ENCODE results near the gene CBLL2. TPM values are rescaled to one million over a fixed set of nuclear protein-coding genes. Genes with fewer than 3 reads are reported as not detected.
"Not testable (repeated sequence)": the region's sequence is repeated elsewhere in the genome, so short reads cannot be mapped to it uniquely, and the experiment has no call there.

CBLL2 gene, protein sequence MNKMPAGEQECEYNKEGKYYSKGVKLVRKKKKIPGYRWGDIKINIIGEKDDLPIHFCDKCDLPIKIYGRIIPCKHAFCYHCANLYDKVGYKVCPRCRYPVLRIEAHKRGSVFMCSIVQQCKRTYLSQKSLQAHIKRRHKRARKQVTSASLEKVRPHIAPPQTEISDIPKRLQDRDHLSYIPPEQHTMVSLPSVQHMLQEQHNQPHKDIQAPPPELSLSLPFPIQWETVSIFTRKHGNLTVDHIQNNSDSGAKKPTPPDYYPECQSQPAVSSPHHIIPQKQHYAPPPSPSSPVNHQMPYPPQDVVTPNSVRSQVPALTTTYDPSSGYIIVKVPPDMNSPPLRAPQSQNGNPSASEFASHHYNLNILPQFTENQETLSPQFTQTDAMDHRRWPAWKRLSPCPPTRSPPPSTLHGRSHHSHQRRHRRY
- not detected for total RNA-seq

DNA sequence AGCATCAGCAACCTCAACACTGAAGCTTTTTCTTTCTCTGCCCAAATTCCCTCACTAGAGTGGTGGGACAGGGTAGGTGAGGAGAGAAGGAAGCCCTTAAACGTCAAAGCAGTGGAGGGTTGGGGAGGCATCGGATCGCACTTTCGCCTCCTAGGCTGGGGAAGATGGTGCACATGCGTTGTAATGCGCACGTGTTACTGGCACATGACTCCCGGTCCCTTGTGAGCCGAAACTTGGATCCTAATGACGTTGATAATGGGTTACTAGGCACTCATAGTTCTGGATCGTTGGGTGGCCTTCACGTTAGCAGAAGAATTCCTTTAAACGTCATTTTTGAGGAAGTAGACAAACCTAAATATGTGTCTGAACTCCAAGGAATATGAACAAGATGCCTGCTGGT, at the start of gene CBLL2:
Gene CBLL2, plus strand, starts transcription at position 301 of the 400 bp plus-strand sequence. Its CDS starts 79 bp downstream, at position 380.
- DNase-seq: no peak

DNA sequence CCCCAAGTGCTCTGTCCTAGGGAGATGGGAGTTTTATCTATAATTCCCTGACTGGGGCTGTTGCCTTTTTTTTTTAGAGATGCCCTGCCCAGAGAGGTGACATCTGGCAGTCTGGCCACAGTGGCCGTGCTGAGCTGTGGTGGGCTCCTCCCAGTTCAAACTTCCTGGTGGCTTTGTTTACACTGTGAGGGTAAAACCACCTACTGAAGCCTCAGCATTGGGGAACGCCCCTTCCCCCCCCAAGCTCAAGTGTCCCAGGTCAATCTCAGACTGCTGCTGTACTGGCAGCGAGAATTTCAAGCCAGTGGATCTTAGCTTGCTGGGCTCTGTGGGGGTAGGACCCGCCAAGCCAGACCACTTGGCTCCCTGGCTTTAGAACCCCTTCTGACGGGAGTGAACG, 38.3 kb upstream of the CBLL2 start:
- DNase-seq: no peak

DNA sequence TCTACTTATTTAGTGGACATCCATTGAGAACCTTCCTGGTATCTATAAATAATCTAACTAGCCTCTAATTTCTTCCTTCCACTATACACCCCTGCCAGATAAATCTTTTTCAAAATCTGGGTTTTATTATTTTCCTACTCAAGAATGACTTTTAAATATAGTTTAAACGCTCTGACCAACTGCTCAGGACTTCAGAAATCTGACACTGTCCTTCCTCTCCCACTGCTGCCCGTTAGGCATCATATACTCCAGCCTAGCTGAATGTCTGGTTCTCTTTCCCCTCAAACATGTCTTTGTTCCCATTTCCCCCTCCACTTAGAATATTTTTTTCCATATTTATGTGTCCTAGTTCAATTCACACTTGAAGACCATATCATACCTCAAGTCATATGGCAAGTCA, 35.2 kb upstream of the CBLL2 start:
- DNase-seq: no peak

DNA sequence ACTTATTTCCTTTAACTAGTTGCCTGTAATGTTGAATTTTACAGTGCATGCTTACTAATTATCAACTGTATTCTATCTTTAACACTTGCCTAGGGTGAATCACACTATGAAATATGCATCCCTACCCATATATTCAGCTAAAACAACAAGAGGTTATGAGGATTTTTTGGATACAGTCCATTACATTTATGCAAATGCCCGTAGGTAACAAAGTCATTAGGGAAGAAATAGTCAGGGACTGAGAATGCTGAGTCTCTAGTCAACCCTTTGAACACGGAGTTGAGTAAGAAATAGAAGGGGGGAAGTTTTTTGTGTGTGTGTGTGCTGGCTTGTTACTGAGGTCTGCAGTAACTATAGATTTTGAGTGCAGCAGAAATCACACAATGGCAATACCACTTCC, 26.1 kb upstream of the CBLL2 start:
- DNase-seq: no peak

DNA sequence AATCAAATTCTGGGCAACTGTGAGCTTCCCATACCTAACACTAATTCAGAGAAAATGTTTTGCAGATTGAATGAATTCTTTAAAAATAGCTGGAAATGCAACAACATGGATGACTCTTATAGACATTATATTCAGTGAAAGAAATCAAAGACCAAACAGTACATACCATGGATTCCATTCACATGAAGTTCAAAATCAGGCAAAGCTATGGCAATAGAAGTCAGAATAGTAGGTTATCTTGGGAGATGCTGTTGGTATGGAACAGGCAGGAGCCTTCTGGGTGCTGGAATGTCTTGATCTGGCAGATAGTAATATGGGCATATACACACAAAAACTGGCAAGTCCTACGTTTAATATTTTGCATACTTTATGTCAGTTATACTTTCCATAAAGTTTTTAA, 25.5 kb upstream of the CBLL2 start:
- no peak for DNase-seq

DNA sequence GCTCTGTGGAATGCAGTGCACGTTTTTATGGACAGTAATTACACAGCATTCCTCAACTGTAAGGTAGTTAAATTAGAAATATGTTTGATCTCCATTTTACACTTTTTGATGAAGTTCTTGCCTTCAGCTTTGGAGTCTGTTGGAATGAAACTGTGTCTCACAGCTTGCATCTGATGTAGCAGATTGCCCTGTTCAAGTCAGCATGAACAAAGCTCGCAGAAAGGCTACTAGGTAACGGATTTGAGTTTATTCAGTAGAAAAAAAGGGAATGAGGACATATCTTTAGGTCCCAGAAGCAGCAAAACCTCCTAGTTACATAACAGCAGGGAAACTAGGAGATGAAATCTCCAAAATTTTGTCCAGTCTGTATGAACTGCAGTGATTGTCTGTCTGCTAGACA, 24.3 kb upstream of the CBLL2 start:
- no peak for DNase-seq

DNA sequence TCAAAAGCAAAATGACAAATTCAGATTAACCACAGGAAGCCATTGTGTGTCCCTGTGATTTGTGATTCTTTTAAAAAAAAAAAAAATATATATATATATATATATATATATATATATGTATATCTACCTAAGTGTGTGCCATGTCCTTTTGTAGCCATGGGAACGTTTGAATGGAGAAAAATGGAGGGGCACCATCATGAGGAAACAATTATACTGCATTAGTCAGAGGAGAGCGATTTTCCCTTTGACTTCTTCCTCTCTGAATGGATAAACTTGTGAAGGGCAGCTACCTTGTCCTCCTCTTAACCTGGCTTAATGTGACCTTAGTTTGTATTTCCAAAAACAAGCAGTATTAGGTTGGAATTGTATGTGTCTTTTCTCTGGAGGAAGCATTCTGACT, 23.3 kb upstream of the CBLL2 start:
- no peak for DNase-seq

DNA sequence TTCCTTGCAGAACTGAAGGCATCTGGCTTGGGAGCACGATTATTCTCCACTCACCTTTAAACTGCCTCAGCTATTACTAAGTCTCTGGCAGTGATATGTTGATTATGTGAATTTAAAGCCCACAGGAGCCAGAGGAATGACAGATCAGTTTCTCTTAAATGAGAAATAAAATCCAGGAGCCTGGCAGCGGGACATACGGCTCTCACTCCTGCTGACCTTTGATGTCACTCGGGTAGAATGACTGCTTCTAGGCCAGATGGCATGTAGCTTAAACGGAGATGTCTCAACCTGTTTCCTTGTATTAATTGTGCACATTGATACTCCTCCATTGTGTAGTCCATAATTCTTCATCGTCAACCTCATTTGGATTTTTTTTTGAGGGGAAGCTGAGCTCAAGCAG, 4.0 kb upstream of the CBLL2 start:
- no peak for DNase-seq

DNA sequence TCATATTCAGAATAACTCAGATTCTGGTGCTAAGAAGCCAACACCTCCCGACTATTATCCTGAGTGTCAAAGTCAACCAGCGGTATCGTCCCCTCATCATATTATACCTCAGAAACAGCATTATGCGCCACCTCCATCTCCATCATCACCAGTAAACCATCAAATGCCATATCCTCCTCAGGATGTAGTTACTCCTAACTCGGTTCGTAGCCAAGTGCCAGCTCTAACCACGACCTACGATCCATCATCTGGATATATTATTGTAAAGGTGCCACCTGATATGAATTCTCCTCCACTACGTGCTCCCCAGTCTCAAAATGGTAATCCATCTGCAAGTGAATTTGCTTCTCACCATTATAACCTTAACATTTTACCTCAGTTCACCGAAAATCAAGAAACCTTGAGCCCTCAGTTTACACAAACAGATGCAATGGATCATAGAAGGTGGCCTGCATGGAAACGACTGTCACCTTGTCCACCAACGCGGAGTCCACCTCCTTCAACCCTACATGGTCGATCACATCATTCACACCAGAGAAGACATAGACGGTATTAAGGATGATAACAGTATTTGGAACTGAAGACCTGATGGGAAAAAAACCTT, 1.1 kb downstream of the CBLL2 start:
- DNase-seq: no peak

DNA sequence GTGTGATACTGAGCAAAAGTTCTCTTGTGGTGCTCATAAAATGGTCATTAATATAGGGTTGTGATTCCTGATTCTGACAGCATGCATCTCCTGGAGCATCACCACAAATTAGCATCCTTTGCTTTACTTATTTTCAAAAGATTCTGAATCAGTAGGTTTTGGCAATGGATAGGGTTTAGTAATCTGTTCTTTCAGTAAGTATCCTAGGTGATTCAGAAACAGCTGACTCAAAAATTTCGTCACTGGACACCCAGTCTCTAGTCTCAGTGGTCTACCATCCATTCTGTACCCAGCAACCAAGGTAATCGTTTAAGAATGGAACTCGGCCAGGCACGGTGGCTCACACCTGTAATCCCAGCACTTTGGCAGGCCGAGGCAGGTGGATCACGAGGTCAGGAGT, 4.1 kb downstream of the CBLL2 start:
- DNase-seq: no peak

DNA sequence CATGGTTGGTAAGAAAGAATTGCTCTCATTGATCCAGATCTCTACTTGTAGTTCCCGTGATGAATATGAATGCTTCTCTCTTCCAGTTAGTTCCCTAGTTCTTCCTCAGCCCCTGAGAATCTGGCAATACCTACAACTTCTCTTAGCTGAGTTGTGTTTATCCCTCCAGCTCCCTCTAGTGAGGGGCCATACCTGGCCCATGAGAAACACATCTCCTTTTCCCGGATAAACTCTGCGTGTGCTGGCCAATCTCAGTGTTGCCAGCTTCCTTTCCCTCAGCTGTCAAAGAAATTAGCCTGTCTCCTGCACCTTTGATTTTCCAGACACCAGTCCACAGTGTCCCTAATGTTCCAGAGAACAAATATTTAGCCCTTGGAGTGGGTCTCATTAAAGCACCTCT, 5.7 kb downstream of the CBLL2 start:
- no peak for DNase-seq

DNA sequence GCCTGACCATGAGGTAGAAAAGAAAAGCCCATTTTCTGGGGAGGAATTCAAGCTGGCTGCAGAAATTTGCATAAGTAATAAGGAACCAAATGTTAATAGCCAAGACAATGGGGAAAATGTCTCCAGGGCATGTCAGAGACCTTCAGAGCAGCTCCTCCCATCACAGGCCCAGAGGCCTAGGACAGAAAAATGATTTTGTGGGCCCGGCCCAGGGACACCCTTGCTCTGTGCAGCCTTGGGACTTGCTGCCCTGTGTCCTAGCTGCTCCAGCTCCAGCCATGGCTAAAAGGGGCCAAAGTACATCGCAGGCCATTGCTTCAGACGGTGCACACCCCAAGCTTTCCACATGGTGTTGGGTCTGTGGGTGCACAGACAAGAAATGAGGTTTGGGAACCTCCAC, 16.5 kb downstream of the CBLL2 start:
- not testable (repeated sequence) for DNase-seq

DNA sequence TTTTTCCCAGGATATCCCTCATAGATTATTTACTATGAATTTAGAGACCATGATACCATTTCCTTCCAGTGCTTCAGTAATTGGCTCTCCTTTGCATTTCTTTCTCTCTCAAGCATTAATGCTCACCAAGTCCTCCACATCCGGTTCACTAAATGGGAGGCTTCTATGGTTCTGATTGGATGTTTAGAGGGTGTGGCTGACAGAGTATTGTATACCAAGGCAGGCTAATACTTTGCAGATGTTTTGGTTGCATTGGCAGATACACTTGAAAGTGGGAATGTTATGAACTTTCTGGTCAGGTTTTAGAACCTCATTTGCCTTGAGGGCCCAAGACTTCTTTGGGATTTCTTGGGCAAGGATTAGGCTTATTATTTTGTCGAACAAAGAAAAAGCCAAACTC, 24.2 kb downstream of the CBLL2 start:
- no peak for DNase-seq

DNA sequence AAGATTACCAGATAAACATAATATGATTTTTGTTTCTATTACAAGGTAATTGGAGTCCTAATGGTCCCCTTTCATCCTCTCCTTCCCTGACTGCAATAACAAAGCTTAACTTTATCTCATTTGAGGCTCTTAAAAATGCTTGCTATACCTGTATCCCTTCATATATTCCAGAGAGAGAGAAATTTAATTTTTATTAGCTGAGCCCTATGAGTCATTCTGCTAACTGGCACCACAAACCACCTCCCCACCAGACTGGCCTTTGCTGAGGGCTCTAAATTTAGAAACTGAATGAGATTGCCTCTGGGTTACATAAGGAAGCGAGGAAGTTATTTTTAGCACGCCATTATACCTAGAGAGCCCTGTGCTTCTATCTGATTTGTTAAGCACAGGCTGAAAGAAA, 27.4 kb downstream of the CBLL2 start:
- no peak for DNase-seq

DNA sequence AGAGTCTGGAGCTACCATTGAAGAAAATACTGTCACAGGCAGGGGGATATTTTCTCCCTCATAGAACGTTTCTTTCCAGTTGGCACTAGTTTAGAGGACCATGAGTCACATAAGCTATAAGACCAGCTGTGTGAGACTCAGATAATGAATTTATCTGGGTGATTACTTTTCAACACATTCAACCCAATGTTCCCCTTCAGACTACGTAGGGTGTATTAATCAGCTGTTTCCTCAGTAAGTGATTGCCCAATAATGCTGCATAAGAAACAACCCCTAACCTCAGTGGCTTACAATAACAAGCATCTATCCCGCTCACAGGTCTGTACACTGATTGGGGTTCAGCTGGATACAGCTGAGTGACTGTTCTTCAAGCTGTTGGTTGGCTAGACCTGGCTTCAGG, 38.1 kb downstream of the CBLL2 start:
- DNase-seq: no peak

DNA sequence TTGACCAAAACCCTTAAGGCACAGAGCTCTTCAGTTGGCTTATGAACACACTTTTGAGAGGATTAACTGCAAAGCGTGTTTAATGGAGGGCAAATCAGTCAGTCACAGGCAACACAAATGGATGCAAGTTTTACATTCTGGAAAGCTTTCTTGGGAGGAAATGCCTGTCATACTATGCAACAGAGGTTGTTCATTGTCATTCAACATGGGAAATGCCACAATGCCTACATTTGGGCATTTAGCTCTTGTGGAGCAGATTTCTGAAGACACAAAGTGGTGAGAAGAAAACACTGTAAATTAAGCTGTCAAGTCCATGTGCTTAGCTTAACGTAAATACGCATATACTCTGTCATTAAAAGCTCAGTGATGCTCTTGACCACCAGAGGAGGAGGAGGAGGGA, 41.1 kb downstream of the CBLL2 start:
- no peak for DNase-seq

DNA sequence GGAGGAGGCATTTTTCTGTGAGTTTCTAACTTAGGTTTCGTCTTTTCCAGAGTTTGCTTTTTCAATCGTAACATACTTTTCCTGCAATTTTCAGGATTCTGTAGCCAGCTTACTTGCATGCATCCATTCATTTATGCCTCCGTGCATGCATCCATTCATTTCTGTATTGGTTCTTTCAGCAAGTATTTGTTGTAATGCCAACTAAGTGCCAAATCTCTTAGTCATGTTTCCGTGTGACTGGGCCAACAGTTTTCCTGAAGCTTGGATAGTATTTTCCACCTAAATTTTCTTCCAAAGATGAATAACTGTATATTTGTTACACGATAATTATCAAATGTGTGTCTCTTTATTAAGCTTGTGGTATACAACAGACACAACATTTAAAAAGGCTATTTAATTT, 41.5 kb downstream of the CBLL2 start:
- no peak for DNase-seq

DNA sequence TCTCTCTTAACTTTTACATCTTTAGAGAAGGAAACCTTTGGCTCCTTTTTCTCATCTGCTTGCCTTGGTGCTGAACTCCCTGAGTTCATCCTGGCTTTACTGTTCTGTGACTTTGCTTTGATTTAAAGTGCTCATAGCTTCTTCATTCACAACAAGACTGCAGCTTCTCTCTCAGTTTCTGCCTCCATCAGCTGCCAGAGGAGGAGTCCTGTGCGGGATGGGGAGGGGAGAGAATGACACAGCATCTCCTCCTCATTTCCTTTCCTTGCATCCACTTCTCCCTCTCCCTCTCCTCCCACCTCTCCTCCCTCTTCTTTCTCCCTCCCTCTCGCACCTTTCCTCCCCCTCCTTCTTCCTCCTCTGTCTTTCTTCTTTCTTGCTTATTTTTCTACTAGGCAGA, 42.0 kb downstream of the CBLL2 start:
- DNase-seq: no peak

DNA sequence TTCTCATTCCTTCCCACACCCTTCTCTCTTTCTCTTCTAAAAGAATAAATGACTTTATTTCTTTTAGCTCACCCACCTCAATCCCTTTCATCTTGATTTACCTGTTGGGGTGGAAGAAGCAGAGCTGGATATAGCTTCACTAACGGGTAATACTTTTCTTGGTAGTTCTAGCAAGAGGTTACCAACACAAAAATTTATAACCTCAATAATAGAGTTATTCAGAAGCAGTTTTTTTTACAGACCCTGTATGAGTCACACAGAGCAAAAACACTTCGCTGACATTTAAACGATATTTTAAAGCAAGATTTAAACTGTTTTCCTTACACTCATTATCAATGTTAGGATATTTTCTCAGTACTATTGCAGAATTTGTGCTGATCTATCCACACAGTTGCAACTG, 42.4 kb downstream of the CBLL2 start:
- DNase-seq: no peak

DNA sequence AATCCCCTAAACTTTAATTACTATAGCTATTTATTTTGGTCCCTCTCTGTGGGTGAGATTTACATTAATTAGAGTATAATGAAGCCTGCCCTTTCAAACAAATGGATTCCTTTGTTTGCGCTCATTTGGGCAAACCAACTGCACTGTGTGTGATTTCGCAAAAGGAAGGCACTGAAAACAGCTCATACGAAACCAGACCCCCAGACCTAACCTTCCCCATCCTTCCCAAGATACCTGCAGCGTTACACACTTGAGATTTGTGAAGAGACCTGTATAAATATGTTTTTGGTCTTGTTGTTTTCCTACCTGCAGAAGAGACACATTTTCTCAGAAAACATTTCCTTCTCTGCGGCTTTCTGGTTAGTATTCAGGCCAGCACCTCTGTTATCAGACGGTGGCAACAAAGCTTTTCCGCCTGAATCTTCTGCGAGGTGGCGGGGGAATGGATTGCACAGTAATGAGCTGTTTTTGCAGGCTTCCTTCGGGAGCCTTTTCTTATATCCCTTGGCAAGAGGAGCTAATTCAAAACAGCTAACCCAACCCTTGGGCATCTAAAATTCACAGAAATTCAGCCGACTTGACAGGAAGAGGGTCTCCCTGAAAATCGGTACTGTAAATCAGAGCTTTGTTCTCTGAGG, 47.6 kb downstream of the CBLL2 start:
- DNase-seq: no peak

DNA sequence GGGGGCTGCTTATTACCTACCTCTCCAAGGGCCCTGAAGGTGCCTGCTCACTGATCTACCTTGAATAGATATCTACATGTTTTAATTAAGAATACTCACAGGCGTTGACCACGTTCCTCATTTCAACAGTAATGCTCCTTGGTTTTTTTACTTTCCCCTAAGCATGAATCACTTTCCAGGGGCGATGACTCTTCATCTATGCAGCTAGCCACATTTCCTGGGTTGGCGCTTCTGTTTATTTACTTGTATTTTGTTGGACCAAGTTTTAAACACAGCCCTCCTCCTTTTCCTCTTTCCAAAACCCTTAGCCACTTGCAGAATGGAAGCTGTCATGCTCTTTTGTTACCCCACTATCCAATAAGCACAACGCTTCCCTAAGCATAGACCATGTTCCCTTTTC, 50.8 kb downstream of the CBLL2 start:
- no peak for DNase-seq
